NCI-H774 (cell line): ENCODE measurements around the gene CDK13.

ENCODE experiments used
- DNase-seq: peaks from one replicate; lab custom pipeline; 2025; lab: John Stamatoyannopoulos, UW

CDK13 gene

DNA sequence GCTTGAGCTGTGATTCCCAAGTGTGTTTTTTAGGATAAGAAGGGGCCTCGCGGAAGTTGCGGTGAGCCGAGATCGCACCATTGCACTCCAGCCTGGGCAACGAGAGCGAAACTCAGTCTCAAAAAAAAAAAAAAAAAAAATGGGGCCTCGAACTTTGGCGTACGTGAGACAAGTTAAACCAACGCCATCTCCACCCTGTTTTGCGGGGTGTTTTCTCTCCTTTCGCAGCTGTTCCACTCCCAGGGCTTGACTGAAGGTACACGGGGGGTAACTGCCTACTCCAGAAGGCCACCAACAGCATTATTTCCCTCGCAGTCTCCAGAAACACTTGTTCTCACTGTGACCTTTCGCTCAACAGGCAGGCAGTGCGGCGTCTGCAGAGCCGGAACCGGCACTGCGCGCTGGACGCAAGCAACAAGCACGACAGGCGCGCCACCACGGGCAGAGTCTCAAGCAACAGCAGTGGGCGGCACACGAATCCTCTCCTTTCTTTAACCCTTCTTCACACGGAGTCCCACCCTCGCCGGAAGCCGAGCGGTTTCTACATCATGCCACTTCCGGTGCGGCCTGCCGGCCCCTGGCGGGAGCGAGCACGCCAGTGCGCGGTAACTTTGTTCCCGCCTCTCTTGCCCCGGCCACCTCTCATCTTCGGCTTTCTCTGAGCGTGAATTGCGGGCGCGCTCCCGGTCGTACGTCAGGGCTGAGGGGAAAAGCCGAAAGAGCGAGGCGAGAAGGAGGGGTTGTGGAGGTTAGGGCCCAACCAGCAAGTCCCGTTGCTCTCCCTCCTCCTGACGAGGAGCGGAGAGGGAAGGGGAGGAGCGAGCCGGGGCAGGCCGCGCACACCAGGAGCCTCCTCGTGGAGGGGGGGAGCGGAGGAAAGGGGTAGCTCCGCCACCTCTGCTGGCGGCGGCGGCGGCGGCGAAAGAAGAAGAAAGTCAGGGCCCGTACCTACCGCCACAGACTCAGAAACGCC is 814 bp upstream of the CDK13 start:
- DNase-seq = peak; percentile 99

GRCh38 chr7:39950473-39951225 is 593 bp downstream of the CDK13 start:
- DNase-seq = peak; percentile 55

DNA sequence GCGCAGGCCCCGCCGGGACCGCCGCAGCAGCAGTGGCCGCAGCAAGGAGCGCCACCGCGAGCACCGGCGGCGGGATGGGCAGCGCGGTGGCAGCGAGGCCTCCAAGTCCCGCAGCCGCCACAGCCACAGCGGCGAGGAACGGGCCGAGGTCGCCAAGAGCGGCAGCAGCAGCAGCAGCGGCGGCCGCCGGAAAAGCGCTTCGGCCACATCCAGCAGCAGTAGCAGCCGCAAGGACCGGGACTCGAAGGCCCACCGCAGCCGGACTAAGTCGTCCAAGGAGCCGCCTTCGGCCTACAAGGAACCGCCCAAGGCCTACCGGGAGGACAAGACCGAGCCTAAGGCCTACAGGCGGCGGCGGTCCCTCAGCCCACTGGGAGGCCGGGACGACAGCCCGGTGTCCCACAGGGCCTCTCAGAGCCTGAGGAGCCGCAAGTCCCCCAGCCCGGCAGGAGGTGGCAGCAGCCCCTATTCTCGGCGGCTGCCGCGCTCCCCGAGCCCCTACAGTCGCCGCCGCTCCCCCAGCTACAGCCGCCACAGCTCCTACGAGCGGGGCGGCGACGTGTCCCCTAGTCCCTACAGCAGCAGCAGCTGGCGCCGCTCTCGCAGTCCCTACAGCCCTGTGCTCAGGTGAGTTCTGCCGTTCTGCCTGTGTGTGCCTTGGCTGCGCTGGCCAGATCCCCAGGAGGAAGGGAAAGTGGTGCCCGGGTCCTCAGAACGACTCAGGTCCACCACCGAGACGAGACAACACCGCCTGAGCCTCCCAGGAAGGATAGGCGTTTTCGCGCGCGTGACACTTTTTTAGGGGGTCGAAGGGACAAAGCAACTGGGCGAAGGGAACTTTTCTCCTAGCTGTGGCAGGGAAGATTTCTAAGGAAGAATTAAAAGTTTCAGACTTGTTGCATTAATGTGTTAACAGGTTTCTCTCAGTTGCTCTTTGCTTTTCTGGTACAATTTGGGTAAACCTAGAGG is 1.5 kb downstream of the CDK13 start:
- DNase-seq = peak; percentile 16

- no peak for DNase-seq
Measured at GRCh38 chr7:39952374-39952773, 2.3 kb downstream of the CDK13 start.

GRCh38 chr7:39952803-39953202 is 2.7 kb downstream of the CDK13 start:
- DNase-seq = no peak

DNA sequence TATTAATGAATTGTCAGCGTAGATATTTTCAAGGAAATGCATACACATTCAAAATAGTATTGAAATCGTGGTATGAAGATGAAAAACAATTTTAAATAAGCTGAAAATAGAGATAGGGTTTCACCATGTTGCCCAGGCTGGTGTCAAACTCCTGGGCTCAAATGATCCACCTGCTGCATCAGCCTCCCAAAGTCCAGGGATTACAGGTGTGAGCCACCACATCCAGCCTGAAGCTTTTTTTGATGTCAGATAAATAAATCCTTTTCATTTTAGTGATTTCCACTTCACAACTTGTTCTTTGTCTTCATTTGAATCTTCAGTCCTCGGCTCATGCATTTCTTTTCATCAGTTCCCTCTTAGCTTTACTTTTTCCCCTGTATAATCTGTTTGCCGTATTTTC is 4.6 kb downstream of the CDK13 start:
- DNase-seq = no peak

DNA sequence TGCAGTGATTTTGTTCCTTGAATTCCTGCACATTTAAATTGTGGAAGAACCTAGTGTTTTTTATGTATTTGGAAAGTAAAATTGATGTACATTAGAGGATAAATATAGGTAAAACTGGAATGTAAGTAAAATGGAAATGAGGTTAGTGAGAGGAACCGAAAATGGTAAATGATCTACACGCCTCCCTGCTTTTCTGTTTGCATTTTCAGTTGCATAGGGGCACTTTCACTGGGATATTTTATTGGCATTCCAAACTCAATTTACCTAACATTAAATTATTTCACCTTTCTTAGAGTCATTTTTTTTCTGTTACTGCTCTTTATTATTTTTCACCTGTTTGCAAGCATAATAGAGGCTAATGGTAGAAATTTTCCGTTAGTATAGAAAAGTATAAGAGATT is 8.0 kb downstream of the CDK13 start:
- no peak for DNase-seq

DNA sequence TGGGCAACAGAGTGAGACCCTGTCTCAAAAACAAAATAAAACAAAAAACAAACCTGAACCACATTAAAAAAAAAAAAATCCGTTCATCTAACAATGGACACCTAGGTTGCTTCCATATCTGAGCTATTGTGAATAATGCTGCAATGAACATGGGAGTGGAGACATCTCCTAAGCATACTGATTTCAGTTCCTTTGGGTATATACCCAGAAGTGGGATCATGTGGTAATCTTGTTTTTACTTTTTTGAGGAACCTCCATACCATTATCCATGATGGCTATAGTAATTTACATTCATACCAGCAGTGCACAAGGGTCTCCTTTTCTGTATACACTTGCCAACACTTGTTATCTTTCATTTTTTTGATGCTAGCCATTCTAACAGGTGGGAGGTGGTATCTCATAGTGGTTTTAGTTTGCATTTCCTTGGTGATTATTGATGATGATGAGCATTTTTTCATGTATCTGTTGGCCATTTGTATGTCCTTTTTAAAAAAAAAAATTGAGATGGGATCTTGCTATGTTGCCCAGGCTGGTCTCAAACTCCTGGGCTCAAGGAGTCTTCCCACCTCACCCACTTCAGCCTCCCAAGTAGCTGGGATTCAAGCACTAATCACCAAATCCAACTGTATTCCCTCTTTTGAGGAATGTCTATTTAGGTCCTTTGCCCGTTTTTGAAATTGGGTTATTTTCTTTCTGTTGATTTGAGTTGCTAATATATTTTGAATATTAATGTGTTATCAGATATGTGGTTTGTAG is 17.5 kb downstream of the CDK13 start:
- DNase-seq = no peak

- no peak for DNase-seq
Measured at GRCh38 chr7:39969431-39969830, 19.4 kb downstream of the CDK13 start.

DNA sequence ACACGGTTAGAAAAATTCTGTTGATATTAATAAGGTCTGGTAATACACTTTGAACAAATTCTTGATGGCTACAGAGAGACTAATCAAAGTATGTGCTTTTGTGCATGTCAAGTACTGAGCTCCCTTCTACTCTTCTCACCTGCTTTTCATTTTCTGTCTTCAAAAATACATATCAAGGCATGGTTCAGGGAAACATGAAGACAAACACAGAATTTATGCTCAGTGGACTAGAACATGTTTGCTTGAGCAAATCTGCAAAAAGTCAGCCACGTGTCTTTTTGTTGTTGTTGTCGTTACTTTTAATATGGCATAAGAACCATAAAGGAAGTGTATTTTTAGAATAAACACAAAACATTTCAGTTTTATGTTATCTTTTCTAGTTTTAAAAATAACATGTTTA is 21.9 kb downstream of the CDK13 start:
- DNase-seq = no peak

GRCh38 chr7:39973801-39974200 is 23.7 kb downstream of the CDK13 start:
- no peak for DNase-seq

DNA sequence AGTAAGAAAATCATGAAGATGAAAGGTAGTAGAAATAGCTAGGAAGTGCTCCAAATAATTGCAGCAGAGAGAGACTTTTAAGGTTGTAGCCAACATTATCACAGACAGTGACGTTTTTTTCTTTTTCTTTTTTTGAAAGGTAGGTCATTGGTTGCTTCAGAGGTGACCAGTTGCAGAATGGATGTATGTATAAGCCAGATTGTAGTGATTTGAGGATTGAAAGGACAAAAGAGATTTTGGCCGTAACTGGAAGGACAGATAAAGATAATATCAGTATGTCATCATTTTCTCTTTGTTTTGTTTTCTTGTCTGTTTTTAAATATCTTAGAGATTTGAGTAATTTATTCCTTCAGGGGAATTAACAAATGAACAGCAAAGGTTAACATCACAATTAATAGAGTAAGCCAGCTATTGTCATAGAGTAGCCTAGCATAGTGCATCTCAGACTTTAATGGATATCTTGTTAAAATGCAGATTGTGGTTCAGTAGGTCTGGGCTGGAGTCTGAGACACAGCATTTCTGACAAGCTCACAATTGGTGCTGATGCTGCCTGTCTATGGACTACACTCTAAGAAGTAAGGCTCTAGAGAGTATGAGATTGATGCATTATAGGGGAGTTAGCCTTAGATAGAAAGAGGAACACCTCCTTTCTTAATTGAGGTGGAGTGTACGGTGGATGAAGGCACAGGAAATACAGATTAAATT is 28.3 kb downstream of the CDK13 start:
- no peak for DNase-seq

GRCh38 chr7:39979406-39980073 is 29.5 kb downstream of the CDK13 start:
- no peak for DNase-seq

GRCh38 chr7:39985398-39985918 is 35.4 kb downstream of the CDK13 start:
- DNase-seq = no peak

DNA sequence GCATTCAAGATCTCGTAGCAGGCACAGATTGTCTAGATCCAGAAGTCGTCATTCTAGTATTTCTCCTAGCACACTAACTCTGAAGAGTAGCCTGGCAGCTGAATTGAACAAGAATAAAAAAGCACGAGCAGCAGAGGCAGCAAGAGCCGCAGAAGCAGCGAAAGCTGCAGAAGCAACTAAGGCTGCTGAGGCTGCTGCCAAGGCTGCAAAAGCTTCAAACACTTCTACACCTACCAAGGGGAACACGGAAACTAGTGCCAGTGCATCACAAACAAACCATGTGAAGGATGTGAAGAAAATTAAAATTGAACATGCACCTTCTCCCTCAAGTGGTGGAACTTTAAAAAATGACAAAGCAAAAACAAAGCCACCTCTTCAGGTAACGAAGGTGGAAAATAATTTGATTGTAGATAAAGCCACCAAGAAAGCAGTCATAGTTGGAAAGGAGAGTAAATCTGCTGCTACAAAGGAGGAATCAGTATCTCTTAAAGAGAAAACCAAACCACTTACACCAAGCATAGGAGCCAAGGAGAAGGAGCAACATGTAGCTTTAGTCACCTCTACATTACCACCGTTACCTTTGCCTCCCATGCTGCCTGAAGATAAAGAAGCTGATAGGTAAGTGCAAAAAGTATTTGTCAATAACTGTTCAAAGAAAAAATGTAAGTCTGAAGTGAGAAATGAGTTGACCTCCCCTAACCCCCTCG is 37.7 kb downstream of the CDK13 start:
- no peak for DNase-seq

- DNase-seq = no peak
Measured at GRCh38 chr7:40000734-40001315, 50.8 kb downstream of the CDK13 start.

DNA sequence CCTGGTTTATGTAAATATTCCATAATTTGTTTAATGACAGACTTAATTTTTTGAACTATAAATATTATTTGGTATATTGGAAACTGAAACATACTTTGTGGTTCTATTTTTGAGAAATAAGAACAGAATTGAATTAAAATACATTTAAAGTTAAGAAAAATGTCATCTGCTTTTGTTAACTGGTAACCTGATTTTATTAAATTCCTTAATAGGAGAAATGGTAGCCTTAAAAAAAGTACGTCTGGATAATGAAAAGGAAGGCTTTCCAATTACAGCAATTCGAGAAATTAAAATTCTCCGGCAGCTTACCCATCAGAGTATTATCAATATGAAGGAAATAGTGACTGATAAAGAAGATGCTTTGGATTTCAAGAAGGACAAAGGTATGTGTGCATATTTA is 51.6 kb downstream of the CDK13 start:
- DNase-seq = no peak

GRCh38 chr7:40003597-40003996 is 53.5 kb downstream of the CDK13 start:
- no peak for DNase-seq
